Ectodermal cell (in vitro differentiated cells): ENCODE measurements around the gene PAM.

Source experiments
- H3K27ac ChIP-seq: 2 replicates; pipeline ENCODE4 v1.7.0; 2013; ENCODE audit warnings: mild to moderate bottlenecking, low read depth, low read length; ENCODE audit not compliant: insufficient read depth, poor library complexity, severe bottlenecking
- H3K27me3 ChIP-seq: 2 replicates; pipeline ENCODE4 v1.7.0; 2013; ENCODE audit warnings: mild to moderate bottlenecking, low read length; ENCODE audit not compliant: insufficient read depth, control insufficient read depth, poor library complexity, severe bottlenecking
- H3K36me3 ChIP-seq: one replicate; pipeline ENCODE4 v1.7.0; 2013; ENCODE audit warnings: low read length; ENCODE audit not compliant: control insufficient read depth, insufficient read depth
- H3K4me1 ChIP-seq: one replicate; pipeline ENCODE4 v1.7.0; 2013; ENCODE audit warnings: low read length; ENCODE audit not compliant: control insufficient read depth, insufficient read depth
- H3K4me3 ChIP-seq: 2 replicates; pipeline ENCODE4 v1.7.0; 2013; ENCODE audit warnings: low read depth, low read length, control low read depth; ENCODE audit not compliant: insufficient read depth
- H3K9me3 ChIP-seq: 2 replicates; pipeline ENCODE4 v1.7.0; 2013; ENCODE audit warnings: mild to moderate bottlenecking, low read length, moderate library complexity; ENCODE audit not compliant: control insufficient read depth
- WGBS, 2 experiments: methylation state at CpG; one replicate each; pipeline ENCODE4 v1.1.7; 2013; ENCODE audit warnings: missing lambda C conversion rate in 2 of 2; 5-methylcytosine and 5-hydroxymethylcytosine counted together

PAM gene

GRCh38 chr5:102853680-102854079, 98.6 kb downstream of the PAM start:
- Histone ChIP-seq H3K4me1 (no peaks in the 10 kb centered on the region), H3K9me3 (no peaks in the 10 kb centered on the region), H3K27ac (no peak overlapping the region), H3K27me3 (no peaks in the 10 kb centered on the region), H3K36me3 (no peaks in the 10 kb centered on the region), H3K4me3 (no peak overlapping the region)
- 96 to 100% methylated on average over 2 to 4 of the region's 4 CpGs for WGBS, 2 experiments

GRCh38 chr5:102855681-102856388, 100.7 kb downstream of the PAM start:
- Histone ChIP-seq H3K27me3 (no peaks in the 10 kb centered on the region), H3K36me3 (no peaks in the 10 kb centered on the region), H3K9me3 (no peaks in the 10 kb centered on the region), H3K4me1 (no peaks in the 10 kb centered on the region), H3K27ac (no peak overlapping the region), H3K4me3 (no peak overlapping the region)
- WGBS, 2 experiments = 86 to 92% methylated on average over 4 of the region's 4 CpGs

GRCh38 chr5:102856389-102856777, 101.3 kb downstream of the PAM start:
- 99 to 100% methylated on average over 3 to 4 of the region's 4 CpGs for WGBS, 2 experiments
- Histone ChIP-seq H3K4me1 (no peaks in the 10 kb centered on the region), H3K36me3 (no peaks in the 10 kb centered on the region), H3K9me3 (no peaks in the 10 kb centered on the region), H3K27ac (no peak overlapping the region), H3K27me3 (no peaks in the 10 kb centered on the region), H3K4me3 (no peak overlapping the region)

- Histone ChIP-seq H3K27me3 (no peaks in the 10 kb centered on the region), H3K4me3 (no peak overlapping the region), H3K27ac (no peak overlapping the region), H3K9me3 (no peaks in the 10 kb centered on the region), H3K4me1 (no peaks in the 10 kb centered on the region), H3K36me3 (no peaks in the 10 kb centered on the region)
- WGBS, 2 experiments = 94 to 96% methylated on average over 6 of the region's 6 CpGs
Observed at GRCh38 chr5:102857076-102857818, 102.1 kb downstream of the PAM start.

GRCh38 chr5:102858221-102858620, 103.1 kb downstream of the PAM start:
- no peaks in the 10 kb centered on the region for H3K4me1 ChIP-seq
- H3K27ac ChIP-seq = no peak overlapping the region
- no peak overlapping the region for H3K4me3 ChIP-seq
- H3K9me3 ChIP-seq = no peaks in the 10 kb centered on the region
- H3K27me3 ChIP-seq = no peaks in the 10 kb centered on the region
- WGBS, 2 experiments = 79 to 100% methylated on average over 1 of the region's 1 CpG
- no peaks in the 10 kb centered on the region for H3K36me3 ChIP-seq

GRCh38 chr5:102858808-102859207, 103.7 kb downstream of the PAM start:
- H3K9me3 ChIP-seq = no peaks in the 10 kb centered on the region
- H3K4me1 ChIP-seq = peaks cover 1% of the 10 kb centered on the region
- no peaks in the 10 kb centered on the region for H3K27me3 ChIP-seq
- H3K36me3 ChIP-seq = no peaks in the 10 kb centered on the region
- no peak overlapping the region for H3K27ac ChIP-seq
- WGBS, 2 experiments = 94 to 95% methylated on average over 2 of the region's 4 CpGs
- H3K4me3 ChIP-seq = no peak overlapping the region

- Histone ChIP-seq H3K27ac (no peak overlapping the region), H3K36me3 (no peaks in the 10 kb centered on the region), H3K4me1 (peaks cover 13% of the 10 kb centered on the region), H3K4me3 (no peak overlapping the region), H3K27me3 (no peaks in the 10 kb centered on the region), H3K9me3 (no peaks in the 10 kb centered on the region)
- WGBS, 2 experiments = 93 to 95% methylated on average over 3 of the region's 3 CpGs
Observed at GRCh38 chr5:102860035-102860434, 104.9 kb downstream of the PAM start.

- Histone ChIP-seq H3K4me3 (no peak overlapping the region), H3K36me3 (no peaks in the 10 kb centered on the region), H3K27me3 (no peaks in the 10 kb centered on the region), H3K4me1 (peaks cover 14% of the 10 kb centered on the region), H3K9me3 (no peaks in the 10 kb centered on the region), H3K27ac (no peak overlapping the region)
Observed at GRCh38 chr5:102863058-102863457, 108.0 kb downstream of the PAM start.

- no peak overlapping the region for H3K27ac ChIP-seq
- no peak overlapping the region for H3K4me3 ChIP-seq
- H3K9me3 ChIP-seq = no peaks in the 10 kb centered on the region
- no peaks in the 10 kb centered on the region for H3K27me3 ChIP-seq
- no peaks in the 10 kb centered on the region for H3K36me3 ChIP-seq
- H3K4me1 ChIP-seq = peaks cover 15% of the 10 kb centered on the region
Observed at GRCh38 chr5:102863764-102864560, 108.9 kb downstream of the PAM start.

GRCh38 chr5:102865171-102865509, 110.0 kb downstream of the PAM start:
- 0% methylated on average over 3 of the region's 3 CpGs for WGBS, 2 experiments
- no peaks in the 10 kb centered on the region for H3K36me3 ChIP-seq
- H3K27ac ChIP-seq = peak overlapping the region; percentile 91
- peak overlapping the region; percentile 76 for H3K4me3 ChIP-seq
- peaks cover 21% of the 10 kb centered on the region for H3K4me1 ChIP-seq
- H3K9me3 ChIP-seq = no peaks in the 10 kb centered on the region
- H3K27me3 ChIP-seq = no peaks in the 10 kb centered on the region
